ENCODE data around the gene SP100.

The SP100 gene

DNA sequence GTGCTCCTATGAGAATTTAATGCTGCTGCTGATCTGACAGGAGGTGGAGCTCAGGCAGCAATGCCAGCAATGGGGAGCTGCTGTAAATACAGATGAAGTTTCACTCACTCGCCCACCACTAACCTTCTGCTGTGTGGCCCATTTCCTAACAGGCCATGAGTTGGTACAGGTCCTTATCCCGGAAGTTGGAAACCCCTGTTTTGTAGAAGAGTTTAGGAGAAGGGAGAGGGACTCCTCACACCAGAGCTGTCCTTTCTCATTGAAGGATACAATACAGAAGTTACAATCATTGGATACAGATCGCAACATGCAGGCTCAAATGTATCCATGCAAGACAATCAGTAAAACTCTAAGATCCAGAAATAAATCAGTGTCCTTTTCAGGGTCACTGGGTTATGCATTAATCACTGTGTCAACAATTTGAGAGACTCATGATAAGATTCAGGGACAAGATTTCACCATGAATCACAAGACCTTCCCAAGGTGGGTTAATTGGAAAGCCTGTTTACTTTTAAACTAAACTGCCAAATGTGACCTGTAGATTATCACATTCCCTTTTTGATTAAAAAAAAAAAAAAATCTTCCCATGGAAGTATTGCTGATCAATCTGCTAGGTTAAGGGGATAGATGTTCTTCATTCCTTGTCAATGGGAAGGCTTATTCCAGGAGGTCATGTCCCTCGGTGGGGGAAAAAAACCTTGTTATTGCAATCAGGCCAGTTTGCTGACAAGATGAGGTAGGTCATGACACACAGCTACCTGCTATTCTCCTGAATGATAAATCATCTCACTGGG, 97.2 kb downstream of the SP100 start:
- no peak for TF ChIP-seq CTCF (IDR thresholded peaks at IDR 0.05)

DNA sequence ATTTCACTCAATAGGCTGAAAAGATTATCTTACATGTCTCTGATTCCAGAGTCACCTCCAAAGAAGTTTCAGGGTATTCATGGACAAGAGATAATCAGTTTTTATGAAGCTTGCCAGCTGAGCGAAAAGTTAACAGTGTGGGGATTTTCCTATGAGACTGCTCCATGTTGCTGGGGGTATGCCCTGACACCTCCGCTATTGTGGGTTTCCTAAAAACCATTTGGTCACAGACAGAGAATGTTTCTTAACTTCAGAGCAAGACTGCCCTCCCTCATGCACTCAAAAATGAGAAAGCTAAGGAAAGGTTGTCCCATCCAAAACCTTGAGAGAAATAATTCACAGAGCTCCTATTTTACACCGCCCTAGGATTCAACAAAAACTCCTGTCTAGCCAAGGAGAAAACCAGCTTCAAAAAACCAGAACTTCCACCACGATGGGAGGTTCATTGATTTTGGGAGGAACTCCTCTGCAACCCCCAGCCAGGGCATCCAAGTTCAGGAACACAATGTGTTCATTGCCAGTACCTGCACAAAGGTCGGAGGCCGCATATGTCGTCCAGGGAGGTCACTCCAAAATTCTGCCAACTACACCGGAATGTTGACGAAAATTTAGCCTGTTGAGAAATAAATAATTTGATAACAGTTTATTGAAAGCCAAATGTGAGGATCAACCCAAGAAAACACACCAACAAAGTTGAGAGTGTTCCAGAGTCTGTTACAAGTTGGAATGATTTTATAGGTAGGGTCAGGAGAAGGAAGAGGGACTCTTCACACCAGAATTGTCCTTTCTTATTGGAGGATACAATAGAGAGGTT, 104.3 kb downstream of the SP100 start:
- intact Hi-C loops (cut with DNase I; ENCODE audit: low total_unique reads) = no loop called here
- Histone ChIP-seq H3K4me3 (no peak overlapping the region), H3K27me3 (no peaks in the 10 kb centered on the region), H3K36me3 (peaks cover 0 to 13% (median 0%) of the 10 kb centered on the region in 3 donors), H3K4me1 (no peaks in the 10 kb centered on the region), H3K27ac (no peak overlapping the region), H3K9me3 (peaks cover 0 to 32% (median 8%) of the 10 kb centered on the region in 3 donors)
- no peak for TF ChIP-seq CTCF (IDR thresholded peaks at IDR 0.05)
- DNase-seq = no peak

More for the DNA sequence above, 97.2 kb downstream of the SP100 start:
- H3K27ac ChIP-seq = no peak overlapping the region
- H3K4me1 ChIP-seq = no peaks in the 10 kb centered on the region
- intact Hi-C loops (cut with DNase I; ENCODE audit: low total_unique reads) = no loop called here
- H3K27me3 ChIP-seq = no peaks in the 10 kb centered on the region
- H3K36me3 ChIP-seq = peaks cover 43 to 52% (median 51%) of the 10 kb centered on the region in 3 donors
- no peaks in the 10 kb centered on the region for H3K9me3 ChIP-seq
- DNase-seq = no peak
- H3K4me3 ChIP-seq = no peak overlapping the region

DNA sequence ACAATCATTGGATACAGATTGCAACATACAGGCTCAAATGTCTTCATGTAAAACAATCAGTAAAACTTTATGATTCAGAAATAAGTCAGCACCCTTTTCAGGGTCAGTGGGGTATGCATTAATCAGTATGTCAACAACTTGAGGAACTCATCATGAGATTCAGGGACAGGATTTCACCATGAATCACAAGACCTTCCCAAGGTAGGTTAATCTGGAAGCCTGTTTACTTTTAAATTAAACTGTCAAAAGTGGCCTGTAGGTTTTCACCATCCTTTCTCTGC, 104.8 kb downstream of the SP100 start:
- H3K36me3 ChIP-seq = peaks cover 0 to 18% (median 0%) of the 10 kb centered on the region in 3 donors
- DNase-seq = no peak
- TF ChIP-seq CTCF (IDR thresholded peaks at IDR 0.05) = no peak
- intact Hi-C loops (cut with DNase I; ENCODE audit: low total_unique reads) = no loop called here
- no peak overlapping the region for H3K27ac ChIP-seq
- peaks cover 0 to 37% (median 8%) of the 10 kb centered on the region in 3 donors for H3K9me3 ChIP-seq
- H3K4me3 ChIP-seq = no peak overlapping the region
- no peaks in the 10 kb centered on the region for H3K4me1 ChIP-seq
- no peaks in the 10 kb centered on the region for H3K27me3 ChIP-seq

- TF ChIP-seq CTCF (IDR thresholded peaks at IDR 0.05) = no peak
- peaks cover 0 to 42% (median 8%) of the 10 kb centered on the region in 3 donors for H3K9me3 ChIP-seq
- H3K4me3 ChIP-seq = no peak overlapping the region
- no peaks in the 10 kb centered on the region for H3K4me1 ChIP-seq
- no peak for DNase-seq
- peaks cover 0 to 18% (median 0%) of the 10 kb centered on the region in 3 donors for H3K36me3 ChIP-seq
- intact Hi-C loops (cut with DNase I; ENCODE audit: low total_unique reads) = no loop called here
- no peak overlapping the region for H3K27ac ChIP-seq
- no peaks in the 10 kb centered on the region for H3K27me3 ChIP-seq
Measured at GRCh38 chr2:230521386-230521785, 105.4 kb downstream of the SP100 start.

DNA sequence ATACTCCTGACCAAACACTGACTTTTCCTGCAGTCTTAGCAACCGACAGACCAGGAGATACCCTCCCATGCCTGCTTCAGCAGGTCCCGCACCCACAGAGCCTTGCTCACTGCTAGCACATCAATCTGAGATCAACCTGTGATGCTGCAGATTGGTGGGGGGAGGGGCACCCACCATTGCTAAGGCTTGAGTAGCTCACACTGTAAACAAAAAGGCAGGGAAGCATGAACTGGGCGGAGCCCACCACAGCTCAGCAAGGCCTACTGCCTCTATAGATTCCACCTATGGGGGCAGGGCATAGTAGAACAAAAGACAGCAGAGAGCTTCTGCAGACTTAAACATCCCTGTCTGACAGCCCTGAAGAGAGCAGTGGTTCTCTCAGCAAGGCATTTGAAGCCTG, 109.7 kb downstream of the SP100 start:
- Histone ChIP-seq H3K9me3 (peaks cover 0 to 57% (median 8%) of the 10 kb centered on the region in 3 donors), H3K36me3 (peaks cover 0 to 6% (median 0%) of the 10 kb centered on the region in 3 donors), H3K4me3 (no peak overlapping the region), H3K4me1 (no peaks in the 10 kb centered on the region), H3K27ac (no peak overlapping the region), H3K27me3 (no peaks in the 10 kb centered on the region)
- DNase-seq = no peak
- intact Hi-C loops (cut with DNase I; ENCODE audit: low total_unique reads) = no loop called here
- TF ChIP-seq CTCF (IDR thresholded peaks at IDR 0.05) = no peak

Measured in tibial artery (tissue), 4 donors.